ENCODE data around the gene ABCC1. TPM values are rescaled to one million over a fixed set of nuclear protein-coding genes. Genes with fewer than 3 reads are reported as not detected.

The ABCC1 gene
- total RNA-seq, 1 donor from 2014 or later, result 49.8 TPM

DNA sequence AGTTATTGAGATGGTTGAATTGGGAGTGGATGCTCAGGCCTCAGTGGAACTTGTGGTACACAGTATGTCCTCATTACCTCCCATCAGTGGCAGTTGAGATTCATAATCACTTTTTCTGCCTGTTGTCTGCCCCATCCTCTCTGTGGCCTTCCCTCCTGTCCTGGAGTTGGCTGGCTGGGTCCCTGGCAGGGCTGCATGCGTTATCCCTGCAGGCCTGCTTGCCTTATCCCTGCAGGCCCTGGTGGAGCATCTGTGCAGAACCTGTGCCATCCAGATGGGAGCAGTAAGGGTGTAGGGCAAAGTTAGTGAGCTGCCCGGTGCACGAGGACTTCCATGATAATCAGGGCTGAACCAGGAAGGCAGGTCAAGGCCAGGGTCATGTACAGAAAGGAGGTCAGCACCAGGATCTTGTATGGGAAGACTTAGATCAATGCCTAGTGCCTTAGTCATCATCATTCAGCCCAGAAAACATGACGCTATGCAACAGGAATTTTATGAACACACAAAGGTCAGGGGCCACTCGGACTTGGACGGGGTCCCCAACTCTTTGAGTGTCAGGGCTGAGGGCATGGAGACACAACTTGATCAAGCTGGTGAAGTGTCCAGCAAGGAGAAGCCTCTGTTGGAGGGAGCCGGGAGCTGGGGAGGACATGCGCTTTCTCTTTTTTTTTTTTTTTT lies 47.2 kb downstream of the ABCC1 start:
- Mint-ChIP-seq H3K9me3 (no peaks in the 10 kb centered on the region), H3K4me3 (no peak overlapping the region), H3K27me3 (no peaks in the 10 kb centered on the region), H3K36me3 (ENCODE audit: low read depth) (peaks cover 19% of the 10 kb centered on the region), H3K27ac (no peak overlapping the region), H3K4me1 (peaks cover 28% of the 10 kb centered on the region)
- ChIA-PET POLR2A (interaction anchor here (0.6 kb wide), 1 partner anchor 34 kb away, joined by 3 read pairs; no protein-coding TSS in a partner anchor), CTCF (no interaction called here)
- no peak for ATAC-seq (ENCODE audit: low read depth)
- intact Hi-C loops (cut with micrococcal nuclease), result no loop called here
- no peak for DNase-seq
- TF ChIP-seq, protein P1, sequence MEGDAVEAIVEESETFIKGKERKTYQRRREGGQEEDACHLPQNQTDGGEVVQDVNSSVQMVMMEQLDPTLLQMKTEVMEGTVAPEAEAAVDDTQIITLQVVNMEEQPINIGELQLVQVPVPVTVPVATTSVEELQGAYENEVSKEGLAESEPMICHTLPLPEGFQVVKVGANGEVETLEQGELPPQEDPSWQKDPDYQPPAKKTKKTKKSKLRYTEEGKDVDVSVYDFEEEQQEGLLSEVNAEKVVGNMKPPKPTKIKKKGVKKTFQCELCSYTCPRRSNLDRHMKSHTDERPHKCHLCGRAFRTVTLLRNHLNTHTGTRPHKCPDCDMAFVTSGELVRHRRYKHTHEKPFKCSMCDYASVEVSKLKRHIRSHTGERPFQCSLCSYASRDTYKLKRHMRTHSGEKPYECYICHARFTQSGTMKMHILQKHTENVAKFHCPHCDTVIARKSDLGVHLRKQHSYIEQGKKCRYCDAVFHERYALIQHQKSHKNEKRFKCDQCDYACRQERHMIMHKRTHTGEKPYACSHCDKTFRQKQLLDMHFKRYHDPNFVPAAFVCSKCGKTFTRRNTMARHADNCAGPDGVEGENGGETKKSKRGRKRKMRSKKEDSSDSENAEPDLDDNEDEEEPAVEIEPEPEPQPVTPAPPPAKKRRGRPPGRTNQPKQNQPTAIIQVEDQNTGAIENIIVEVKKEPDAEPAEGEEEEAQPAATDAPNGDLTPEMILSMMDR (IDR thresholded peaks at IDR 0.05), result no peak

DNA sequence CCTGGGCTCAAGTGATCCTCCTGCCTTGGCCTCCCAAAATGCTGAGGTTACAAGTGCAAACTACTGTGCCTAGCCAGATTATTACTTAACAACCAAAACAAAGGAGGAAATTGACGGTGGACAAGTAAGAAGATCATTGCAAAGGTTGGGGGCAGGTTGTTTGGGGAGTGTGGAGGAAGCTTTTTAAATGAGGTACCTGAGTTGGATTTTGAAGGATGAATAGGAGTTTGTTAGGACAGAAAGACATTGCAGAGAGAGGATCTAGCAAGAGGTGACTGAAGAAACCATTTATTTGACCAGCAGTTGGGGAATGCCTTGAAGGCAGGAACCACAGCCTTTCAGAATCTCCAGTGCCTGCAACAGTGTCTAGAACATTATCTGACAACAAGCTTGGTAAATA lies 51.3 kb downstream of the ABCC1 start:
- Mint-ChIP-seq H3K4me3 (no peak overlapping the region), H3K27ac (no peak overlapping the region), H3K4me1 (peaks cover 29% of the 10 kb centered on the region), H3K9me3 (no peaks in the 10 kb centered on the region), H3K27me3 (no peaks in the 10 kb centered on the region), H3K36me3 (ENCODE audit: low read depth) (peaks cover 3% of the 10 kb centered on the region)
- POLR2A ChIA-PET, result no interaction called here
- TF ChIP-seq, protein P1 (IDR thresholded peaks at IDR 0.05), result no peak
- CTCF ChIA-PET, result no interaction called here
- no peak for ATAC-seq (ENCODE audit: low read depth)
- DNase-seq, result no peak
- intact Hi-C loops (cut with micrococcal nuclease), result no loop called here

DNA sequence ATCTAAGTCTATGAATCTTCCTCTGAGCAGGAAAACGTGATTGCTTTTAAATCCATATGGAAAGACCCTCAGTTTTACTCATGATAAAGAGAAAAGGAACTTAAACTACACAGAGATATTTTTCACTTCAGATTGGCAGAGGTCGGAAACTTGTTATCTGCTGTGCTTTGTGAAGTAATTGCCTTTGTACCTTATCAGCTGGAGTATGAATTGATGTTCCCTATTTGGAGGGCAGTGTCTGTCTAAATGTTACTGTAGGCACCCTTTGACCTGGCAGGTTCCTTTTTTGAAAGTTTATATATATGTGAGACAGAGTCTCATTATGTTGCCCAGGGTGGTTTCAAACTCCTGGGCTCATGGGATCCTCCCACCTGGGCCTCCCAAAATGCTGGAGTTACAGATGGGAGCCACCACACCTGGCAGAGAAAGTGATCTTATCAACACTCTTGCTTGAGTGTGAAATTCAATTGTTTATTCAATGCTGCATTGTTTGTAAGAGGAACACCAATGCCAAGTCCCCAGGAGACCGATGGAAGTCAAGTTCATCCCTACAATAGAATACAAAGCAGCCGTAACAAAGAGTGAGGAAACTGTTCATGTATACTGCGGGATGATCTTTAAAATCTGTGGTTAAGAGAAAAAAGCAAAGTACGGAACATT lies 52.3 kb downstream of the ABCC1 start:
- Mint-ChIP-seq H3K36me3 (ENCODE audit: low read depth) (peaks cover 2% of the 10 kb centered on the region), H3K27ac (no peak overlapping the region), H3K4me3 (no peak overlapping the region), H3K9me3 (no peaks in the 10 kb centered on the region), H3K27me3 (no peaks in the 10 kb centered on the region), H3K4me1 (peaks cover 33% of the 10 kb centered on the region)
- CTCF ChIA-PET, result no interaction called here
- POLR2A ChIA-PET, result no interaction called here
- intact Hi-C loops (cut with micrococcal nuclease), result no loop called here
- ATAC-seq (ENCODE audit: low read depth), result no peak
- TF ChIP-seq, protein P1 (IDR thresholded peaks at IDR 0.05), result no peak
- no peak for DNase-seq

DNA sequence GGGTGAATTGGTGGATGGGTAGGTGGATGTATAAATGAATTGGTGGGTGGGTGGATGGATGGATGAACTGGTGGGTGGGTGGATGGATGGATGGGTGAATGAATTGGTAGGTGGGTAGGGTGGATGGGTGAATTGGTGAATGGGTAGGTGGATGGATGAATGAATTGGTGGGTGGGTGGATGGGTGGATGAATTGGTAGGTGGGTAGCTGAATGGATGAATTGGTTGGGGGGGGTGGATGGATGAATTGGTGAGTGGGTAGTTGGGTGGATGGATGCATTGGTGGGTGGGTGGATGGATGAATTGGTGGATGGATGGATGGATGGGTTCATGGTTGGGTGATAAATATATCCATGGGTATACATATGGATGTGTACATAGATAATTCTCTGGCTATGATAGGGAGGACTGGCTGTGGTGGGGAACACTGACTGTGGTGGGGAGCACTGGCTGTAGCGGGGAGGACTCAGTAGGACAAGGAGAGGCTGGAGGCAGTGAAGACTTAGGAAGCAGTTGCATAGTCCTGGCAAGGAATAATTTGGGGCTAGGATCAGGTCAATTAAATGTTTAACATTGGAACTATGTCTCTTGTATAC lies 54.4 kb downstream of the ABCC1 start:
- ChIA-PET CTCF (no interaction called here), POLR2A (no interaction called here)
- intact Hi-C loops (cut with micrococcal nuclease), result no loop called here
- ATAC-seq (ENCODE audit: low read depth) (no peak), DNase-seq (no peak)
- Mint-ChIP-seq H3K27me3 (no peaks in the 10 kb centered on the region), H3K4me1 (peaks cover 40% of the 10 kb centered on the region), H3K27ac (no peak overlapping the region), H3K36me3 (ENCODE audit: low read depth) (peaks cover 2% of the 10 kb centered on the region), H3K9me3 (no peaks in the 10 kb centered on the region), H3K4me3 (no peak overlapping the region)
- TF ChIP-seq, protein P1 (IDR thresholded peaks at IDR 0.05), result no peak

DNA sequence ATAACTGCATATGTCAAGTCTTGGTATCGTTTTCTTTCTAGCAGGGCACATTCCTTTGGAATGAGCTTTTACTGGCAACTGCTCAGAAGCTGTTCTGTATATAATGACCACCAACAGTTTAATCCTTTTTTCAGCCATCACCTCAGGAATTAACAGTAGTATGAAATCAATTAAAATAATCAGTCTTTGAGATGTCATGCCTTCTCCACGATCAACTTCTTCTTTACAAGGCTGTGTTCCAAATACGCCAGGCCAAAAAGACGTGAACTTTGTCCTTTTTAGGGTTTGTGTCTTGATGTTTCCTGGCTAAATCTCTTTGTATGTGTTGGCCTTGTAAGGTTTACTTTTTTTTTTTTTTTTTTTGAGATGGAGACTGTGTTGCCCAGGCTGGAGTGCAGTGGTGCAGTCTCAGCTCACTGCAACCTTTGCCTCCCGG lies 54.9 kb downstream of the ABCC1 start:
- Mint-ChIP-seq H3K4me1 (peaks cover 45% of the 10 kb centered on the region), H3K4me3 (no peak overlapping the region), H3K9me3 (no peaks in the 10 kb centered on the region), H3K27me3 (no peaks in the 10 kb centered on the region), H3K27ac (no peak overlapping the region), H3K36me3 (ENCODE audit: low read depth) (peaks cover 5% of the 10 kb centered on the region)
- ATAC-seq (ENCODE audit: low read depth), result no peak
- TF ChIP-seq, protein P1 (IDR thresholded peaks at IDR 0.05), result no peak
- CTCF ChIA-PET, result no interaction called here
- intact Hi-C loops (cut with micrococcal nuclease), result no loop called here
- POLR2A ChIA-PET, result interaction anchor here (0.6 kb wide), 1 partner anchor 31 kb away, joined by 4 read pairs; no protein-coding TSS in a partner anchor
- no peak for DNase-seq

Measured in activated B cell treated with CpG ODN at 0.5 μM for 24 hours (primary cell).